ENCODE results near the gene AIFM3. TPM values are rescaled to one million over a fixed set of nuclear protein-coding genes. Genes with fewer than 3 reads are reported as not detected.

AIFM3 gene
- total RNA-seq, 1 donor from 2014 or later = 0.67 TPM

- DNase-seq (no peak), ATAC-seq (ENCODE audit: poor library complexity) (no peak)
- intact Hi-C loops (cut with DNase I) = no loop called here
Measured at GRCh38 chr22:21029486-21030025, 62.5 kb downstream of the AIFM3 start.

DNA sequence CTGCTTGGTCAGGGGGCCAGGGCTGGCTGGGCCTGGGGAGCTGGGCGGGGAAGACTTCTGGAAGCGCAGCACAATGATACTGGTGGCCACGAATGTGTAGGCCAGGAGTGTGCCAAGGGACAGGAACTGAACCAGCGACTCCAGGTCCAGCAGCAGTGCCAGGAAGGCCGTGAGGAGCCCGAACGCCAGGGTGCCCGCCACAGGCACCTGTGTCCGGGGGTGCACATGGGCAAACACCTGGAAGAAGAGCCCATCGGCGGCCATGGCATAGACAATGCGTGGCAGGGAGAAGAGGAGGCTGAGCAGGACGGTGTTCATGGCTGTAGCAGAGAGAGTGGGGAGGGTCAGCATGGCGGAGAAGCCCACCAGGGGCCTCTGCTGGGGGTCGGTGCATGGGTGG, 63.0 kb downstream of the AIFM3 start:
- ATAC-seq (ENCODE audit: poor library complexity) (no peak), DNase-seq (no peak)
- intact Hi-C loops (cut with DNase I) = no loop called here

Other genes starting within 250 kb of the AIFM3 start
- 0.08 TPM for gene SERPIND1, start 193.1 kb upstream of the AIFM3 start, total RNA-seq
- 38.4 TPM for gene PI4KA, start 108.4 kb upstream of the AIFM3 start, total RNA-seq
- 22.3 TPM for gene SNAP29, start 108.2 kb upstream of the AIFM3 start, total RNA-seq
- gene CRKL, start 49.8 kb upstream of the AIFM3 start, total RNA-seq = 50.1 TPM
- 24.7 TPM for gene LZTR1, start 15.0 kb downstream of the AIFM3 start, total RNA-seq
- 19.4 TPM for gene THAP7, start 34.9 kb downstream of the AIFM3 start, total RNA-seq
- 3.9 TPM for gene P2RX6, start 47.9 kb downstream of the AIFM3 start, total RNA-seq
- 0.16 TPM for gene SLC7A4, start 65.3 kb downstream of the AIFM3 start, total RNA-seq
- gene LRRC74B, start 78.7 kb downstream of the AIFM3 start, total RNA-seq = not detected

All from Right ventricle myocardium superior (tissue), 1 donor.